SU-DHL-6 (cell line): ENCODE measurements around the gene ITPR2.

ENCODE experiments used
- H2AFZ ChIP-seq: fragments of 200-600 bp; sonication (generic); 2 replicates; pipeline ENCODE4 v1.6.1; 2014; ENCODE audit warnings: low read depth, mild to moderate bottlenecking, moderate library complexity, mixed read lengths, antibody characterized with exemption, low read length; ENCODE audit not compliant: severe bottlenecking
- H3F3A ChIP-seq: fragments of 200-600 bp; shearing (Covaris generic); 2 replicates; pipeline ENCODE4 v1.6.0; 2016; ENCODE audit warnings: antibody characterized with exemption, mild to moderate bottlenecking; ENCODE audit not compliant: insufficient read depth
- H3K27ac ChIP-seq: fragments of 200-600 bp; sonication (generic); 2 replicates; pipeline ENCODE4 v1.5.1; 2016; ENCODE audit warnings: low read depth, mild to moderate bottlenecking, low read length, moderate library complexity, mixed read lengths
- H3K27me3 ChIP-seq: fragments of 200-600 bp; sonication (generic), shearing (Covaris generic); 2 replicates; pipeline ENCODE4 v1.6.0; 2014; ENCODE audit warnings: mild to moderate bottlenecking, low read length
- H3K36me3 ChIP-seq: fragments of 200-600 bp; sonication (generic); 2 replicates; pipeline ENCODE4 v1.6.1; 2014; ENCODE audit warnings: mild to moderate bottlenecking, low read length, mixed read lengths
- H3K4me2 ChIP-seq: fragments of 300-600, 200-600 bp; shearing (Covaris generic), sonication (generic); 2 replicates; pipeline ENCODE4 v1.6.0; 2014; ENCODE audit warnings: low read length, low read depth, mild to moderate bottlenecking; ENCODE audit not compliant: poor library complexity, severe bottlenecking
- H3K4me3 ChIP-seq: fragments of 200-600 bp; sonication (generic); 2 replicates; pipeline ENCODE4 v1.5.1; 2014; ENCODE audit warnings: antibody characterized with exemption, low read length, mild to moderate bottlenecking, mixed read lengths; ENCODE audit not compliant: insufficient read depth, poor library complexity, severe bottlenecking
- H3K79me2 ChIP-seq: fragments of 200-600 bp; sonication (generic); 2 replicates; pipeline ENCODE4 v1.6.1; 2014; ENCODE audit warnings: mild to moderate bottlenecking, low read length, moderate library complexity; ENCODE audit not compliant: insufficient read depth
- H3K9ac ChIP-seq: fragments of 200-600 bp; sonication (generic); 2 replicates; pipeline ENCODE4 v1.7.0; 2014; ENCODE audit warnings: mild to moderate bottlenecking, low read length
- H3K9me2 ChIP-seq: fragments of 200-600 bp; sonication (generic); replicated peaks from 2 replicates; pipeline ENCODE4 v1.6.1; 2014; ENCODE audit warnings: low read length; ENCODE audit not compliant: insufficient read depth
- H3K9me3 ChIP-seq: fragments of 200-600 bp; sonication (generic); 2 replicates; pipeline ENCODE4 v1.6.1; 2014; ENCODE audit warnings: low read length, mixed read lengths; ENCODE audit not compliant: insufficient read depth
- H4K20me1 ChIP-seq: fragments of 200-600 bp; sonication (generic); 2 replicates; pipeline ENCODE4 v1.6.1; 2014; ENCODE audit warnings: low read depth, mild to moderate bottlenecking, antibody characterized with exemption, low read length, moderate library complexity, mixed read lengths
- CTCF ChIP-seq: fragments of 200-600 bp; sonication (generic); IDR thresholded peaks from one replicate; pipeline ENCODE4 v1.5.1; 2017; ENCODE audit warnings: antibody characterized with exemption, mild to moderate bottlenecking, low read length, moderate library complexity; ENCODE audit not compliant: insufficient read depth, poor library complexity, severe bottlenecking
- EZH2phosphoT487 ChIP-seq: fragments of 200-600 bp; sonication (generic), shearing (Covaris generic); conservative IDR thresholded peaks from 2 replicates; pipeline ENCODE4 v1.6.1; 2018; ENCODE audit warnings: mild to moderate bottlenecking, antibody characterized with exemption, low read length, moderate library complexity, mixed read lengths

Gene ITPR2

GRCh38 chr12:26510354-26510674, 322.7 kb downstream of the ITPR2 start:
- Histone ChIP-seq H3K4me2 (no peak overlapping the region), H3K27me3 (no peaks in the 10 kb centered on the region), H3K9me2 (no peaks in the 10 kb centered on the region), H3K4me3 (no peak overlapping the region), H3K9ac (no peak overlapping the region), H3F3A (no peaks in the 10 kb centered on the region), H3K9me3 (no peaks in the 10 kb centered on the region), H2AFZ (no peak overlapping the region), H3K27ac (no peak overlapping the region), H3K36me3 (no peaks in the 10 kb centered on the region), H3K79me2 (no peaks in the 10 kb centered on the region), H4K20me1 (no peaks in the 10 kb centered on the region)
- TF ChIP-seq CTCF = no peak
- TF ChIP-seq EZH2phosphoT487 = no peak

GRCh38 chr12:26507613-26508012, 325.4 kb downstream of the ITPR2 start:
- H3K9me2 ChIP-seq = no peaks in the 10 kb centered on the region
- H3K9ac ChIP-seq = no peak overlapping the region
- TF ChIP-seq CTCF (no peak), EZH2phosphoT487 (no peak)
- no peaks in the 10 kb centered on the region for H4K20me1 ChIP-seq
- H3K4me3 ChIP-seq = no peak overlapping the region
- no peak overlapping the region for H3K4me2 ChIP-seq
- H3K79me2 ChIP-seq = no peaks in the 10 kb centered on the region
- H3K36me3 ChIP-seq = no peaks in the 10 kb centered on the region
- H3K9me3 ChIP-seq = no peaks in the 10 kb centered on the region
- no peaks in the 10 kb centered on the region for H3F3A ChIP-seq
- no peak overlapping the region for H2AFZ ChIP-seq
- H3K27ac ChIP-seq = no peak overlapping the region
- H3K27me3 ChIP-seq = no peaks in the 10 kb centered on the region

DNA sequence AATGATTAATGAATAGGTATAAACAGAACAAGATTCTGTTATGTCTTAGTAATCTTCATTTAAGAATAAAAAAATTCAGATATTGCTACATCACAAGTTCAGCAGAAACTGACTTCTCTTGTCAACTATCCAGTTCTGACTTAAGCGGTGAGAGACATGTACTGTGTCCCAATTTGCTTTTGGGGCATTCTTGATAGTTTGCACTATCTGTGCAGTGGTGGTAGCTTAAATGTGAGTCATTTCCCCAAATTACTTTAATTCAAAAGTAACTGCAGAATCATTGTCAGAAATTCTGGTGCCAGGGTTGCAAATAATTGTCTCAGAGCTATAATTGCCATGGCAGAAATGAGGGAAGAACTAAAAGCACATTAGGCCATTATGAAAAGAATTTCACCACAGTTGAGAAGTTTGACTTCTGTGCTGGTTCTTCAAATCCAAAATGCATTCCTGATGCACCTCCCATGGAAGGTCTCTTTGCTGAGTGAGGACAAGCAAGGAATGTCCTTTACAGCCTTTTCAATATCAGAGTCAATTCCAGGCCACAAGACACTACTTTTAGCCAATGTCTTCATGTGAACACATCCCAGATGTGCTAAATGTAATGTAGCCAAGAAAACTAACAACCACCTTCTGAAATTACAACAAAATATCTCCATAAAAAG, 332.9 kb downstream of the ITPR2 start:
- TF ChIP-seq CTCF (no peak), EZH2phosphoT487 (no peak)
- H3K27ac ChIP-seq = no peak overlapping the region

More for the DNA sequence above, 332.9 kb downstream of the ITPR2 start:
- no peaks in the 10 kb centered on the region for H3K9me2 ChIP-seq
- H3K36me3 ChIP-seq = no peaks in the 10 kb centered on the region
- H4K20me1 ChIP-seq = no peaks in the 10 kb centered on the region
- H3F3A ChIP-seq = no peaks in the 10 kb centered on the region
- no peaks in the 10 kb centered on the region for H3K9me3 ChIP-seq
- no peak overlapping the region for H2AFZ ChIP-seq
- no peak overlapping the region for H3K4me3 ChIP-seq
- no peaks in the 10 kb centered on the region for H3K79me2 ChIP-seq
- no peaks in the 10 kb centered on the region for H3K27me3 ChIP-seq
- H3K9ac ChIP-seq = no peak overlapping the region
- no peak overlapping the region for H3K4me2 ChIP-seq
